Karpas-422 (cell line): Measurements from ENCODE around the gene BOLA2. TPM values are rescaled to one million over a fixed set of nuclear protein-coding genes. Genes with fewer than 3 reads are reported as not detected.
"Not testable (repeated sequence)": the region's sequence is repeated elsewhere in the genome, so short reads cannot be mapped to it uniquely, and the experiment has no call there.

Source experiments
- DNase-seq: peaks from one replicate; pipeline ENCODE4 v3.0.0-alpha.2; 2015
- H2AFZ ChIP-seq: fragments of 200-600 bp; sonication (generic); 2 replicates; pipeline ENCODE4 v1.6.1; 2014; ENCODE audit warnings: antibody characterized with exemption, low read length, mixed read lengths
- H3K27ac ChIP-seq: fragments of 200-600 bp; sonication (generic); 2 replicates; pipeline ENCODE4 v1.5.1; 2014; ENCODE audit warnings: mild to moderate bottlenecking, low read length, moderate library complexity
- H3K27me3 ChIP-seq: fragments of 200-600 bp; sonication (generic); 2 replicates; pipeline ENCODE4 v1.6.1; 2014; ENCODE audit warnings: low read length, mixed read lengths
- H3K36me3 ChIP-seq: fragments of 200-600 bp; sonication (generic); 2 replicates; pipeline ENCODE4 v1.6.1; 2014; ENCODE audit warnings: low read length, mixed read lengths; ENCODE audit not compliant: insufficient read depth
- H3K4me1 ChIP-seq: fragments of 200-600 bp; sonication (generic); 2 replicates; pipeline ENCODE4 v1.6.1; 2014; ENCODE audit warnings: mild to moderate bottlenecking, low read length, mixed read lengths
- H3K4me2 ChIP-seq: fragments of 200-600 bp; sonication (generic); 2 replicates; pipeline ENCODE4 v1.6.1; 2014; ENCODE audit warnings: low read length, low read depth, mild to moderate bottlenecking; ENCODE audit not compliant: poor library complexity, severe bottlenecking
- H3K4me3 ChIP-seq: fragments of 200-600 bp; sonication (generic); 2 replicates; pipeline ENCODE4 v1.5.1; 2014; ENCODE audit warnings: mild to moderate bottlenecking, antibody characterized with exemption, low read length, mixed read lengths
- H3K79me2 ChIP-seq: fragments of 200-600 bp; sonication (generic); 2 replicates; pipeline ENCODE4 v1.6.1; 2014; ENCODE audit warnings: mild to moderate bottlenecking, low read length, mixed read lengths
- H3K9ac ChIP-seq: fragments of 200-600 bp; sonication (generic); 2 replicates; pipeline ENCODE4 v1.6.0; 2014; ENCODE audit warnings: low read length
- H3K9me2 ChIP-seq: fragments of 200-600 bp; sonication (generic), shearing (Covaris generic); replicated peaks from 2 replicates; pipeline ENCODE4 v1.6.0; 2014; ENCODE audit warnings: mild to moderate bottlenecking, low read length, moderate library complexity; ENCODE audit not compliant: insufficient read depth
- H3K9me3 ChIP-seq: fragments of 300-700, 200-600 bp; sonication (generic); 2 replicates; pipeline ENCODE4 v1.6.1; 2014; ENCODE audit warnings: low read length, mixed read lengths
- H4K20me1 ChIP-seq: fragments of 200-600 bp; sonication (generic); 2 replicates; pipeline ENCODE4 v1.6.1; 2014; ENCODE audit warnings: mild to moderate bottlenecking, antibody characterized with exemption, low read length, low read depth; ENCODE audit not compliant: insufficient read depth
- total RNA-seq: library from RNA; depleted of rRNA; stranded (reverse); fragments of >200 nt; shearing (Covaris generic); gene quantifications from 2 replicates; pipeline ENCODE4 v1.2.3, GENCODE V29; 2014; ENCODE audit warnings: low replicate concordance

Gene BOLA2
- total RNA-seq, 1 experiment from 2014 or later, result 62.7 TPM

GRCh38 chr16:29459706-29460646 lies 5.8 kb upstream of the BOLA2 start, which contains the start of gene SULT1A4:
Gene SULT1A4, plus strand, starts transcription at chr16:29459913. Its CDS starts 1,473 bp downstream, at chr16:29461386.
- H3K4me1 ChIP-seq, H3K36me3 ChIP-seq, H3K27ac ChIP-seq, H3K4me2 ChIP-seq, H3K79me2 ChIP-seq, H3K9me3 ChIP-seq, H3K9ac ChIP-seq, H2AFZ ChIP-seq, H3K9me2 ChIP-seq, DNase-seq, H3K27me3 ChIP-seq, H3K4me3 ChIP-seq, H4K20me1 ChIP-seq: not testable (repeated sequence)

- DNase-seq, H3K4me2 ChIP-seq, H4K20me1 ChIP-seq, H3K79me2 ChIP-seq, H3K27me3 ChIP-seq, H3K4me3 ChIP-seq, H3K9me3 ChIP-seq, H3K9me2 ChIP-seq, H3K9ac ChIP-seq, H3K27ac ChIP-seq, H3K4me1 ChIP-seq, H2AFZ ChIP-seq, H3K36me3 ChIP-seq: not testable (repeated sequence)
These were observed 3.5 kb upstream of the BOLA2 start for GRCh38 chr16:29457660-29458059.

- H4K20me1 ChIP-seq, H3K27me3 ChIP-seq: not testable (repeated sequence)
These were observed 677 bp upstream of the BOLA2 start for GRCh38 chr16:29454828-29455227.

GRCh38 chr16:29453754-29454153 lies 397 bp downstream of the BOLA2 start:
- H4K20me1 ChIP-seq, H2AFZ ChIP-seq, H3K36me3 ChIP-seq, H3K27ac ChIP-seq, H3K4me3 ChIP-seq, H3K27me3 ChIP-seq, H3K9ac ChIP-seq, H3K4me2 ChIP-seq, H3K79me2 ChIP-seq, H3K9me2 ChIP-seq, H3K4me1 ChIP-seq, DNase-seq, H3K9me3 ChIP-seq: not testable (repeated sequence)

More at GRCh38 chr16:29454828-29455227, 677 bp upstream of the BOLA2 start:
- not testable (repeated sequence) for H3K9ac ChIP-seq, H2AFZ ChIP-seq, H3K4me3 ChIP-seq, H3K9me2 ChIP-seq, H3K4me2 ChIP-seq, DNase-seq, H3K79me2 ChIP-seq, H3K4me1 ChIP-seq, H3K36me3 ChIP-seq, H3K27ac ChIP-seq, H3K9me3 ChIP-seq

- H3K27me3 ChIP-seq, H3K9me3 ChIP-seq, H3K79me2 ChIP-seq, H3K4me2 ChIP-seq, H3K9me2 ChIP-seq, H4K20me1 ChIP-seq, H3K9ac ChIP-seq, H3K4me3 ChIP-seq, H3K4me1 ChIP-seq, H3K27ac ChIP-seq, DNase-seq, H2AFZ ChIP-seq, H3K36me3 ChIP-seq: not testable (repeated sequence)
These were observed 28.8 kb downstream of the BOLA2 start for GRCh38 chr16:29425390-29425789.

GRCh38 chr16:29423587-29423986 lies 30.6 kb downstream of the BOLA2 start:
- not testable (repeated sequence) for H4K20me1 ChIP-seq, H3K9ac ChIP-seq, H3K36me3 ChIP-seq, DNase-seq, H3K79me2 ChIP-seq, H3K27me3 ChIP-seq, H3K9me2 ChIP-seq, H3K4me2 ChIP-seq, H3K9me3 ChIP-seq, H3K4me3 ChIP-seq, H3K4me1 ChIP-seq, H3K27ac ChIP-seq, H2AFZ ChIP-seq

GRCh38 chr16:29405249-29405648 lies 48.9 kb downstream of the BOLA2 start:
- not testable (repeated sequence) for H3K79me2 ChIP-seq, DNase-seq, H3K27me3 ChIP-seq, H3K4me3 ChIP-seq, H3K9me3 ChIP-seq, H3K9ac ChIP-seq, H3K27ac ChIP-seq, H3K4me1 ChIP-seq, H2AFZ ChIP-seq, H3K9me2 ChIP-seq, H3K4me2 ChIP-seq, H4K20me1 ChIP-seq, H3K36me3 ChIP-seq
